Posterior vena cava (tissue), 2 donors: ENCODE measurements around the gene EIF4EBP2. TPM values are rescaled to one million over a fixed set of nuclear protein-coding genes. Genes with fewer than 3 reads are reported as not detected.

ENCODE experiments used
- DNase-seq: peaks from one replicate; pipeline ENCODE4 v3.0.0-alpha.2; 2020; ENCODE audit warnings: low spot score
- intact Hi-C, 2 donors: fragments of 100-400 bp; cut with DNase I; formaldehyde crosslinking; loops; one replicate each; pipeline versions ENCODE4 v1.14.1 to v1.14.2; 2022 to 2023
- long read RNA-seq, 2 donors: library from polyadenylated mRNA; unstranded; transcript quantifications; one replicate each; pipeline ENCODE4 v2.0.0, GENCODE V29; 2020 to 2021
- total RNA-seq, 2 donors: library from RNA; stranded (reverse); fragmentation: NEBNext Ultra II Directional; extraction: Animal tissue kit (Norgen Biotek cat#: 25700); gene quantifications; one replicate each; pipeline ENCODE4 v1.2.1, GENCODE V29; 2021
- donor health status: DM: yes; HTN: yes; CAD: no.
- donor health status: DM: yes; HTN: yes; CAD: no.

EIF4EBP2 gene
- total RNA-seq, result 10 to 100 TPM; 50.1 to 55.5 TPM
- long read RNA-seq, donor 1, full-length matches to known transcripts, result 11 of 17 reads
- long read RNA-seq, donor 1, partial matches to known transcripts, result 0 of 17 reads
- long read RNA-seq, donor 1, other reads (novel, unspliced or antisense), result 6 of 17 reads
- long read RNA-seq, donor 2, full-length matches to known transcripts, result 29 of 53 reads
- long read RNA-seq, donor 2, partial matches to known transcripts, result 14 of 53 reads
- long read RNA-seq, donor 2, other reads (novel, unspliced or antisense), result 10 of 53 reads

GRCh38 chr10:70404036-70404786, at the start of gene EIF4EBP2:
Gene EIF4EBP2 (plus strand): TSS chr10:70404145. CDS start chr10:70404402, 257 bp downstream.
- intact Hi-C loops, result no loop called here
- DNase-seq, result peak; percentile 99

GRCh38 chr10:70354556-70354955, 49.4 kb upstream of the EIF4EBP2 start:
- no peak for DNase-seq
- intact Hi-C loops, result no loop called here

GRCh38 chr10:70355051-70356021, 48.6 kb upstream of the EIF4EBP2 start:
- DNase-seq, result no peak
- intact Hi-C loops, result no loop called here

- intact Hi-C loops, result no loop called here
- no peak for DNase-seq
These were observed 46.4 kb upstream of the EIF4EBP2 start for GRCh38 chr10:70357565-70357964.

- intact Hi-C loops, result no loop called here
- DNase-seq, result no peak
These were observed 45.5 kb upstream of the EIF4EBP2 start for GRCh38 chr10:70358446-70358845.

GRCh38 chr10:70359017-70359550, 44.9 kb upstream of the EIF4EBP2 start:
- intact Hi-C loops, result no loop called here
- no peak for DNase-seq

- intact Hi-C loops, result loop anchor here in 1 of 2 donors (5.0 kb wide), 1 partner anchor 138 kb away; no protein-coding TSS in a partner anchor
- DNase-seq, result no peak
These were observed 43.7 kb upstream of the EIF4EBP2 start for GRCh38 chr10:70360215-70360614.

GRCh38 chr10:70362328-70362727, 41.6 kb upstream of the EIF4EBP2 start:
- intact Hi-C loops, result loop anchor here in 1 of 2 donors (5.0 kb wide), 1 partner anchor 140 kb away; no protein-coding TSS in a partner anchor
- no peak for DNase-seq

GRCh38 chr10:70363292-70363691, 40.7 kb upstream of the EIF4EBP2 start:
- intact Hi-C loops, result loop anchor here in 1 of 2 donors (5.0 kb wide), 1 partner anchor 141 kb away; no protein-coding TSS in a partner anchor
- no peak for DNase-seq

GRCh38 chr10:70363971-70364771, 39.8 kb upstream of the EIF4EBP2 start:
- peak; percentile 97 for DNase-seq
- intact Hi-C loops, result loop anchor here (2.0 to 5.0 kb wide), 2 partner anchors 141 to 142 kb away; no protein-coding TSS in a partner anchor

GRCh38 chr10:70364772-70365091, 39.2 kb upstream of the EIF4EBP2 start:
- no peak for DNase-seq
- intact Hi-C loops, result loop anchor here (2.0 to 5.0 kb wide), 2 partner anchors 142 kb away; no protein-coding TSS in a partner anchor

GRCh38 chr10:70367195-70367796, 36.6 kb upstream of the EIF4EBP2 start:
- intact Hi-C loops, result no loop called here
- no peak for DNase-seq

- DNase-seq, result peak; percentile 15
- intact Hi-C loops, result no loop called here
These were observed 35.0 kb upstream of the EIF4EBP2 start for GRCh38 chr10:70368774-70369482.

- intact Hi-C loops, result no loop called here
- no peak for DNase-seq
These were observed 34.4 kb upstream of the EIF4EBP2 start for GRCh38 chr10:70369498-70370018.

- DNase-seq, result no peak
- intact Hi-C loops, result no loop called here
These were observed 33.2 kb upstream of the EIF4EBP2 start for GRCh38 chr10:70370766-70371165.

- no peak for DNase-seq
- intact Hi-C loops, result no loop called here
These were observed 32.1 kb upstream of the EIF4EBP2 start for GRCh38 chr10:70371846-70372245.
